ENCODE results near the gene OLFM2.

The OLFM2 gene

GRCh38 chr19:9881720-9882119 lies 54.6 kb downstream of the OLFM2 start:
- no peak overlapping the region for H3K4me3 ChIP-seq (ENCODE audit: low read length)
- H3K9me3 ChIP-seq (ENCODE audit: control insufficient read depth, insufficient read depth, low read length): no peaks in the 10 kb centered on the region
- H3K27ac ChIP-seq (ENCODE audit: low read length): no peak overlapping the region
- H3K36me3 ChIP-seq (ENCODE audit: control insufficient read depth, insufficient read depth, low read length): no peaks in the 10 kb centered on the region
- H3K27me3 ChIP-seq (ENCODE audit: control insufficient read depth, insufficient read depth, low read length): no peaks in the 10 kb centered on the region
- no CpG with 5 or more reads among the region's 9 CpGs for WGBS (ENCODE audit: insufficient coverage, insufficient read length)
- peaks cover 4% of the 10 kb centered on the region; the same call in 1 of the 2 replicates for H3K4me1 ChIP-seq (ENCODE audit: control insufficient read depth, insufficient read depth, low read length)
- no peak for DNase-seq (ENCODE audit: low read depth, low spot score)

GRCh38 chr19:9878511-9879196 lies 57.7 kb downstream of the OLFM2 start:
- no CpG with 5 or more reads among the region's 11 CpGs for whole genome bisulfite sequencing (ENCODE audit: insufficient coverage, insufficient read length)
- no peaks in the 10 kb centered on the region for H3K36me3 ChIP-seq (ENCODE audit: control insufficient read depth, insufficient read depth, low read length)
- H3K27ac ChIP-seq (ENCODE audit: low read length): no peak overlapping the region
- H3K27me3 ChIP-seq (ENCODE audit: control insufficient read depth, insufficient read depth, low read length): no peaks in the 10 kb centered on the region
- no peak overlapping the region for H3K4me3 ChIP-seq (ENCODE audit: low read length)
- no peaks in the 10 kb centered on the region for H3K9me3 ChIP-seq (ENCODE audit: control insufficient read depth, insufficient read depth, low read length)
- H3K4me1 ChIP-seq (ENCODE audit: control insufficient read depth, insufficient read depth, low read length): peaks cover 3% of the 10 kb centered on the region; the same call in 1 of the 2 replicates
- DNase-seq (ENCODE audit: low read depth, low spot score): no peak

GRCh38 chr19:9877780-9878510 lies 58.4 kb downstream of the OLFM2 start:
- no peak overlapping the region for H3K4me3 ChIP-seq (ENCODE audit: low read length)
- no CpG with 5 or more reads among the region's 10 CpGs for WGBS (ENCODE audit: insufficient coverage, insufficient read length)
- no peaks in the 10 kb centered on the region for H3K27me3 ChIP-seq (ENCODE audit: control insufficient read depth, insufficient read depth, low read length)
- no peaks in the 10 kb centered on the region for H3K36me3 ChIP-seq (ENCODE audit: control insufficient read depth, insufficient read depth, low read length)
- H3K4me1 ChIP-seq (ENCODE audit: control insufficient read depth, insufficient read depth, low read length): no peaks in the 10 kb centered on the region
- no peak for DNase-seq (ENCODE audit: low read depth, low spot score)
- H3K9me3 ChIP-seq (ENCODE audit: control insufficient read depth, insufficient read depth, low read length): no peaks in the 10 kb centered on the region
- H3K27ac ChIP-seq (ENCODE audit: low read length): no peak overlapping the region

GRCh38 chr19:9875796-9876195 lies 60.5 kb downstream of the OLFM2 start:
- H3K4me1 ChIP-seq (ENCODE audit: control insufficient read depth, insufficient read depth, low read length): no peaks in the 10 kb centered on the region
- H3K27me3 ChIP-seq (ENCODE audit: control insufficient read depth, insufficient read depth, low read length): no peaks in the 10 kb centered on the region
- no peak for DNase-seq (ENCODE audit: low read depth, low spot score)
- H3K36me3 ChIP-seq (ENCODE audit: control insufficient read depth, insufficient read depth, low read length): no peaks in the 10 kb centered on the region
- no peak overlapping the region for H3K27ac ChIP-seq (ENCODE audit: low read length)
- no peak overlapping the region for H3K4me3 ChIP-seq (ENCODE audit: low read length)
- H3K9me3 ChIP-seq (ENCODE audit: control insufficient read depth, insufficient read depth, low read length): no peaks in the 10 kb centered on the region
- no CpG with 5 or more reads among the region's 5 CpGs for WGBS (ENCODE audit: insufficient coverage, insufficient read length)

- no peaks in the 10 kb centered on the region for H3K9me3 ChIP-seq (ENCODE audit: control insufficient read depth, insufficient read depth, low read length)
- no peak overlapping the region for H3K27ac ChIP-seq (ENCODE audit: low read length)
- no peak for DNase-seq (ENCODE audit: low read depth, low spot score)
- no peak overlapping the region for H3K4me3 ChIP-seq (ENCODE audit: low read length)
- H3K4me1 ChIP-seq (ENCODE audit: control insufficient read depth, insufficient read depth, low read length): no peaks in the 10 kb centered on the region
- no CpG with 5 or more reads among the region's 13 CpGs for WGBS (ENCODE audit: insufficient coverage, insufficient read length)
- no peaks in the 10 kb centered on the region for H3K36me3 ChIP-seq (ENCODE audit: control insufficient read depth, insufficient read depth, low read length)
- H3K27me3 ChIP-seq (ENCODE audit: control insufficient read depth, insufficient read depth, low read length): no peaks in the 10 kb centered on the region
Observed at GRCh38 chr19:9875031-9875627, 61.2 kb downstream of the OLFM2 start.

- no peak overlapping the region for H3K4me3 ChIP-seq (ENCODE audit: low read length)
- H3K36me3 ChIP-seq (ENCODE audit: control insufficient read depth, insufficient read depth, low read length): no peaks in the 10 kb centered on the region
- H3K27ac ChIP-seq (ENCODE audit: low read length): no peak overlapping the region
- no peak for DNase-seq (ENCODE audit: low read depth, low spot score)
- no peaks in the 10 kb centered on the region for H3K9me3 ChIP-seq (ENCODE audit: control insufficient read depth, insufficient read depth, low read length)
- no peaks in the 10 kb centered on the region for H3K27me3 ChIP-seq (ENCODE audit: control insufficient read depth, insufficient read depth, low read length)
- WGBS (ENCODE audit: insufficient coverage, insufficient read length): 100% methylated on average over 1 of the region's 8 CpGs
- no peaks in the 10 kb centered on the region for H3K4me1 ChIP-seq (ENCODE audit: control insufficient read depth, insufficient read depth, low read length)
Observed at GRCh38 chr19:9872618-9873242, 63.6 kb downstream of the OLFM2 start.

GRCh38 chr19:9871626-9872338 lies 64.5 kb downstream of the OLFM2 start:
- Histone ChIP-seq H3K36me3 (ENCODE audit: control insufficient read depth, insufficient read depth, low read length) (no peaks in the 10 kb centered on the region), H3K9me3 (ENCODE audit: control insufficient read depth, insufficient read depth, low read length) (no peaks in the 10 kb centered on the region), H3K27ac (ENCODE audit: low read length) (no peak overlapping the region), H3K4me3 (ENCODE audit: low read length) (no peak overlapping the region), H3K4me1 (ENCODE audit: control insufficient read depth, insufficient read depth, low read length) (no peaks in the 10 kb centered on the region), H3K27me3 (ENCODE audit: control insufficient read depth, insufficient read depth, low read length) (no peaks in the 10 kb centered on the region)
- no peak for DNase-seq (ENCODE audit: low read depth, low spot score)
- no CpG with 5 or more reads among the region's 16 CpGs for WGBS (ENCODE audit: insufficient coverage, insufficient read length)

GRCh38 chr19:9868983-9869617 lies 67.2 kb downstream of the OLFM2 start:
- Histone ChIP-seq H3K36me3 (ENCODE audit: control insufficient read depth, insufficient read depth, low read length) (no peaks in the 10 kb centered on the region), H3K4me1 (ENCODE audit: control insufficient read depth, insufficient read depth, low read length) (peaks cover 3% of the 10 kb centered on the region), H3K9me3 (ENCODE audit: control insufficient read depth, insufficient read depth, low read length) (no peaks in the 10 kb centered on the region), H3K27ac (ENCODE audit: low read length) (no peak overlapping the region), H3K4me3 (ENCODE audit: low read length) (no peak overlapping the region), H3K27me3 (ENCODE audit: control insufficient read depth, insufficient read depth, low read length) (no peaks in the 10 kb centered on the region)
- no peak for DNase-seq (ENCODE audit: low read depth, low spot score)
- WGBS (ENCODE audit: insufficient coverage, insufficient read length): no CpG with 5 or more reads among the region's 7 CpGs

GRCh38 chr19:9865732-9866501 lies 70.4 kb downstream of the OLFM2 start:
- H3K4me3 ChIP-seq (ENCODE audit: low read length): no peak overlapping the region
- no peaks in the 10 kb centered on the region for H3K9me3 ChIP-seq (ENCODE audit: control insufficient read depth, insufficient read depth, low read length)
- H3K4me1 ChIP-seq (ENCODE audit: control insufficient read depth, insufficient read depth, low read length): peaks cover 3% of the 10 kb centered on the region
- H3K36me3 ChIP-seq (ENCODE audit: control insufficient read depth, insufficient read depth, low read length): no peaks in the 10 kb centered on the region
- WGBS (ENCODE audit: insufficient coverage, insufficient read length): no CpG with 5 or more reads among the region's 16 CpGs
- DNase-seq (ENCODE audit: low read depth, low spot score): no peak
- H3K27ac ChIP-seq (ENCODE audit: low read length): no peak overlapping the region
- H3K27me3 ChIP-seq (ENCODE audit: control insufficient read depth, insufficient read depth, low read length): no peaks in the 10 kb centered on the region
